HFF-Myc (cell line): ENCODE data around the gene CREG1.
A peak's percentile ranks its signal among the peaks of the same experiment; 100 is the strongest.
"Not testable (repeated sequence)": the region's sequence is repeated elsewhere in the genome, so short reads cannot be mapped to it uniquely, and the experiment has no call there.

ENCODE experiments used
- DNase-seq: peaks from one replicate; pipeline ENCODE4 v3.0.0-alpha.2; 2011; ENCODE audit warnings: low read depth; ENCODE audit errors: extremely low read depth
- H3K4me3 ChIP-seq: replicated peaks from 2 replicates; pipeline ENCODE4 v1.5.1; 2011; ENCODE audit warnings: low read depth, mild to moderate bottlenecking, control low read depth, low read length
- CTCF ChIP-seq: IDR thresholded peaks from 2 replicates; pipeline ENCODE4 v1.5.1; 2012; ENCODE audit warnings: mild to moderate bottlenecking, low read depth, low read length, control low read depth; ENCODE audit errors: missing control alignments

CREG1 gene

DNA sequence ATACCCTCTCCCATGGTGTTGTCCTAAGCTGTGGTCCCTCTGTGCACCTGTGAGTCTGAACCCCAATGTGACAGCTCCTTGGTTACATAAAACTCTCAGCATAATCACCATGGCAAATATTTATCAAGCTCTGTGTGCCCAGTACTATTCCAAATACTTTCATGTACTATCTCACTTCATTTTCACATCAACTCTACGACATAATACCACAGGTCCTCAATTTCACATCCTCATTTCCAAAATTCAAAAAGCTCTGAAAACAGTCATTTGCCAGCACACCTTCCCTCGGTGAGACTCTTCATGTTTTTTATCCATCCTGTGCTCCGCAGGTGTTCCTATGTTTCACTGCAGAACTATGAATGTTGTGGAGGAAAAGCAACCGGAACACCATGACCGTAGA is 12.4 kb upstream of the CREG1 start:
- TF ChIP-seq CTCF = no peak
- no peak for DNase-seq
- no peak overlapping the region for H3K4me3 ChIP-seq

- no peak overlapping the region for H3K4me3 ChIP-seq
- no peak for TF ChIP-seq CTCF
- DNase-seq = no peak
Observed at GRCh38 chr1:167564612-167565270, 11.2 kb upstream of the CREG1 start.

GRCh38 chr1:167563579-167564246 is 10.2 kb upstream of the CREG1 start:
- no peak for DNase-seq
- H3K4me3 ChIP-seq = no peak overlapping the region
- no peak for TF ChIP-seq CTCF

GRCh38 chr1:167562702-167563101 is 9.1 kb upstream of the CREG1 start:
- no peak for TF ChIP-seq CTCF
- DNase-seq = no peak
- no peak overlapping the region for H3K4me3 ChIP-seq

DNA sequence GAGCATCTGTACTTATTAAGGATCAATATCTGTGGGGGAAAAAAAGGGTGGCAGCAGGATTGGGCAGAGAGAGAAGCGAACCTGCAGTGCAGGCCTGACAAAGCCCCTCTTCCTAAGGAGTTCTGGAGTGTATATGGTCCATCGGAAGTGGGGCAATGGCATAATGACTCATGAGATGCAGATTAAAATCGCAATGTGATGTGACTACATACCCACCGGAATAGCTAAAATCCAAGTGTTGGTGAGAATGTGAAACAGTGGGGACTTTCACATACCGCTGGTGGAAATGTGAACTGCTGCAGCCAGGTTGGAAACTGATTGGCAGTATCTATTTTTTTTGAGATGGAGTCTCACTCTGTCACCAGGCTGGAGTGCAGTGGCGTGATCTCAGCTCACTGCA is 8.2 kb upstream of the CREG1 start:
- DNase-seq = no peak
- no peak for TF ChIP-seq CTCF
- H3K4me3 ChIP-seq = no peak overlapping the region

GRCh38 chr1:167555971-167556714 is 2.6 kb upstream of the CREG1 start:
- DNase-seq = peak; percentile 63
- H3K4me3 ChIP-seq = no peak overlapping the region
- TF ChIP-seq CTCF = peak; percentile 87

GRCh38 chr1:167555072-167555471 is 1.5 kb upstream of the CREG1 start:
- not testable (repeated sequence) for H3K4me3 ChIP-seq, DNase-seq
